ENCODE data around the gene MED10. TPM values are rescaled to one million over a fixed set of nuclear protein-coding genes. Genes with fewer than 3 reads are reported as not detected.

Gene MED10
- total and polyA plus RNA-seq, 9 of the 15 experiments (the other 6 are each of a cell fraction or from before 2014, with no cell fraction given), result 23.8 to 83.4 (median 58.8) TPM

GRCh38 chr5:6355294-6355693 lies 23.1 kb downstream of the MED10 start:
- H3K4me2 ChIP-seq (ENCODE audit: insufficient read depth, low read length), result no peak overlapping the region
- H3K4me3 ChIP-seq, result no peak overlapping the region
- no peak for DNase-seq (ENCODE audit: extremely low read depth in 1 of 4, low spot score in 3 of 4)
- no peaks in the 10 kb centered on the region for H3K36me3 ChIP-seq (ENCODE audit: control insufficient read depth, insufficient read depth, low read length)
- ChIA-PET POLR2A (interaction anchor here (0.7 to 1.3 kb wide), 3 partner anchors 14 to 18 kb away, joined by 3 to 18 read pairs (median 3); no protein-coding TSS in a partner anchor), CTCF (ENCODE audit: low intra/inter-chr PET ratio) (no interaction called here)
- H3K27ac ChIP-seq (ENCODE audit: extremely low read depth, low read depth, low read length), result no peak overlapping the region
- H3K27me3 ChIP-seq (ENCODE audit: control insufficient read depth in 2 of 2, insufficient read depth in 2 of 2, low read length in 2 of 2), result peaks cover 61 to 85% of the 10 kb centered on the region in 2 experiments
- H3K9me1 ChIP-seq (ENCODE audit: control insufficient read depth, insufficient read depth, low read length), result no peaks in the 10 kb centered on the region
- no peak overlapping the region for H3K9ac ChIP-seq (ENCODE audit: insufficient read depth in 1 of 2, low read depth in 2 of 2, low read length in 2 of 2)
- no peak for FAIRE-seq
- no peak for ATAC-seq
- in situ Hi-C loops (cut with MboI), result no loop called here
- BruUV-seq (replicated peaks), result no TSS peak
- no peaks in the 10 kb centered on the region for H3K9me3 ChIP-seq (replicated peaks; ENCODE audit: control insufficient read depth, insufficient read depth, low read depth, low read length)
- H3K4me1 ChIP-seq (replicated peaks in 1 of 2; ENCODE audit: control insufficient read depth in 2 of 2, insufficient read depth in 2 of 2, low read length in 2 of 2), result no peaks in the 10 kb centered on the region
- intact Hi-C loops (cut with micrococcal nuclease), result no loop called here
- TF ChIP-seq TEAD1 (CRISPR knock-in tag; IDR thresholded peaks at IDR 0.05) (no peak), NRF1 (conservative IDR thresholded peaks at IDR 0.05 in 1 of 2, IDR thresholded peaks at IDR 0.05 in 1 of 2) (no peak), CTCF (IDR thresholded peaks at IDR 0.05 in 2 of 3, conservative IDR thresholded peaks at IDR 0.05 in 1 of 3; ENCODE audit: insufficient read depth in 2 of 3, low read depth in 1 of 3, low read length in 3 of 3) (no peak), HEY1 (CRISPR knock-in tag; IDR thresholded peaks at IDR 0.05; ENCODE audit: borderline replicate concordance) (no peak), ZNF124 (CRISPR knock-in tag; IDR thresholded peaks at IDR 0.05) (no peak), SMAD3 (CRISPR knock-in tag; conservative IDR thresholded peaks at IDR 0.05) (no peak), ELF2 (CRISPR knock-in tag; IDR thresholded peaks at IDR 0.05) (no peak), HDAC1 (IDR thresholded peaks at IDR 0.05) (no peak), NEUROD1 (IDR thresholded peaks at IDR 0.05; ENCODE audit: borderline replicate concordance, low read depth, low read length, partially characterized antibody) (no peak), TSHZ1 (CRISPR knock-in tag; IDR thresholded peaks at IDR 0.05) (no peak), E2F3 (CRISPR knock-in tag; IDR thresholded peaks at IDR 0.05) (no peak), KHSRP (IDR thresholded peaks at IDR 0.05) (no peak), TGIF2 (CRISPR knock-in tag; IDR thresholded peaks at IDR 0.05) (no peak), FOXK2 (conservative IDR thresholded peaks at IDR 0.05 in 1 of 2, IDR thresholded peaks at IDR 0.05 in 1 of 2; ENCODE audit: low read depth in 2 of 2) (no peak), PYGO2 (tag; IDR thresholded peaks at IDR 0.05) (no peak), TCF7L2 (IDR thresholded peaks at IDR 0.05; ENCODE audit: low read depth, low read length) (no peak), XRCC5 (IDR thresholded peaks at IDR 0.05; ENCODE audit: low read depth, low read length) (no peak)
- no peak overlapping the region for H2AFZ ChIP-seq (ENCODE audit: low read depth, low read length)
- H3K79me2 ChIP-seq (ENCODE audit: control insufficient read depth, insufficient read depth, low read length), result no peaks in the 10 kb centered on the region
- H4K20me1 ChIP-seq (replicated peaks; ENCODE audit: control insufficient read depth, insufficient read depth, low read length), result peaks cover 15% of the 10 kb centered on the region
- 0% methylated on average over 6 of the region's 6 CpGs for WGBS (ENCODE audit: insufficient coverage, low coverage, missing lambda C conversion rate)

Measured in K562 (cell line).